Spleen (tissue), 7 donors: ENCODE data around the gene VSNL1.

Experiments
- POLR2A ChIP-seq, 3 donors: fragments of 450-650 bp; IDR thresholded peaks; one replicate each; pipeline ENCODE4 v1.5.1; 2017; ENCODE audit warnings: antibody characterized with exemption in 3 of 3, mild to moderate bottlenecking in 1 of 3
- POLR2AphosphoS5 ChIP-seq, 3 donors: sonication (generic); formaldehyde crosslinking; IDR thresholded peaks; one replicate each; pipeline ENCODE4 v1.5.1; 2017; ENCODE audit warnings: antibody characterized with exemption in 3 of 3
- TF ChIP-seq, protein P1 (sequence below), 11 experiments: fragments of 200-600 bp in 7 of 11; fragments of 450-650 bp in 4 of 11; sonication (generic) in 4 of 11; IDR thresholded peaks in 8 of 11; conservative IDR thresholded peaks in 3 of 11; 1 replicate in 7 of 11; 2 replicates in 4 of 11; pipeline versions ENCODE4 v1.4.0 to v1.8.0; 2016 to 2021; ENCODE audit warnings: antibody characterized with exemption in 11 of 11, inconsistent platforms in 4 of 11, mild to moderate bottlenecking in 1 of 11
- donor health status: DM: no; HTN: no; CAD: no; lungs with moderate emphysema.
- donor health status: DM: no; HTN: no; CAD: no.
- donor health status: DM: no; HTN: no; CAD: no.

DNA sequence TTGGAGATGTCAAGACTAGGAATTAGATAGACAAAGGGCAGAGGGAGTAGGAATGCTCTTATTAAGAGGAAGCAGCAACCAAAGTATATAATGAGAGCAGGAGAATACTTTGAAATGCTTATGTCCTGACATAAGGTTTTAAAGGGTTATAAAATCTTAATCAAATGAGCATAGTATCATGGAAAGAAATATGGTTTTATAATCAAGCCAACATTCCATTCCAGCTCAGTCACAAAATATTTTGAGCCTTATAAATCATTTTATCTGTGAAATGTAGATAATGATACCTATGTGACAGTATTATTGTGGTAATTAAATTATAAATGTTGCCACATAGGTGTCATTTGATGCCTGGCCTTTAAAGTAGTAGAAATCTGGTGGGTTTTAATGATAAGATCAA lies 17.6 kb downstream of the VSNL1 start:
- TF ChIP-seq POLR2A (IDR thresholded peaks at IDR 0.05) (no peak), POLR2AphosphoS5 (IDR thresholded peaks at IDR 0.05) (no peak)
- TF ChIP-seq, protein P1, sequence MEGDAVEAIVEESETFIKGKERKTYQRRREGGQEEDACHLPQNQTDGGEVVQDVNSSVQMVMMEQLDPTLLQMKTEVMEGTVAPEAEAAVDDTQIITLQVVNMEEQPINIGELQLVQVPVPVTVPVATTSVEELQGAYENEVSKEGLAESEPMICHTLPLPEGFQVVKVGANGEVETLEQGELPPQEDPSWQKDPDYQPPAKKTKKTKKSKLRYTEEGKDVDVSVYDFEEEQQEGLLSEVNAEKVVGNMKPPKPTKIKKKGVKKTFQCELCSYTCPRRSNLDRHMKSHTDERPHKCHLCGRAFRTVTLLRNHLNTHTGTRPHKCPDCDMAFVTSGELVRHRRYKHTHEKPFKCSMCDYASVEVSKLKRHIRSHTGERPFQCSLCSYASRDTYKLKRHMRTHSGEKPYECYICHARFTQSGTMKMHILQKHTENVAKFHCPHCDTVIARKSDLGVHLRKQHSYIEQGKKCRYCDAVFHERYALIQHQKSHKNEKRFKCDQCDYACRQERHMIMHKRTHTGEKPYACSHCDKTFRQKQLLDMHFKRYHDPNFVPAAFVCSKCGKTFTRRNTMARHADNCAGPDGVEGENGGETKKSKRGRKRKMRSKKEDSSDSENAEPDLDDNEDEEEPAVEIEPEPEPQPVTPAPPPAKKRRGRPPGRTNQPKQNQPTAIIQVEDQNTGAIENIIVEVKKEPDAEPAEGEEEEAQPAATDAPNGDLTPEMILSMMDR (IDR thresholded peaks at IDR 0.05 in 8 of 11, conservative IDR thresholded peaks at IDR 0.05 in 3 of 11), result no peak
